Activated naive CD4-positive, alpha-beta T cell treated with Interleukin-2 at 50 U/mL for 16 hours (primary cell): ENCODE results near the gene PSMB11.
A peak's percentile ranks its signal among the peaks of the same experiment; 100 is the strongest.
"Not testable (repeated sequence)": the region's sequence is repeated elsewhere in the genome, so short reads cannot be mapped to it uniquely, and the experiment has no call there.

Experiments used
- DNase-seq: peaks from one replicate; pipeline ENCODE4 v3.0.0-alpha.2; 2020

PSMB11 gene, protein sequence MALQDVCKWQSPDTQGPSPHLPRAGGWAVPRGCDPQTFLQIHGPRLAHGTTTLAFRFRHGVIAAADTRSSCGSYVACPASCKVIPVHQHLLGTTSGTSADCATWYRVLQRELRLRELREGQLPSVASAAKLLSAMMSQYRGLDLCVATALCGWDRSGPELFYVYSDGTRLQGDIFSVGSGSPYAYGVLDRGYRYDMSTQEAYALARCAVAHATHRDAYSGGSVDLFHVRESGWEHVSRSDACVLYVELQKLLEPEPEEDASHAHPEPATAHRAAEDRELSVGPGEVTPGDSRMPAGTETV

DNA sequence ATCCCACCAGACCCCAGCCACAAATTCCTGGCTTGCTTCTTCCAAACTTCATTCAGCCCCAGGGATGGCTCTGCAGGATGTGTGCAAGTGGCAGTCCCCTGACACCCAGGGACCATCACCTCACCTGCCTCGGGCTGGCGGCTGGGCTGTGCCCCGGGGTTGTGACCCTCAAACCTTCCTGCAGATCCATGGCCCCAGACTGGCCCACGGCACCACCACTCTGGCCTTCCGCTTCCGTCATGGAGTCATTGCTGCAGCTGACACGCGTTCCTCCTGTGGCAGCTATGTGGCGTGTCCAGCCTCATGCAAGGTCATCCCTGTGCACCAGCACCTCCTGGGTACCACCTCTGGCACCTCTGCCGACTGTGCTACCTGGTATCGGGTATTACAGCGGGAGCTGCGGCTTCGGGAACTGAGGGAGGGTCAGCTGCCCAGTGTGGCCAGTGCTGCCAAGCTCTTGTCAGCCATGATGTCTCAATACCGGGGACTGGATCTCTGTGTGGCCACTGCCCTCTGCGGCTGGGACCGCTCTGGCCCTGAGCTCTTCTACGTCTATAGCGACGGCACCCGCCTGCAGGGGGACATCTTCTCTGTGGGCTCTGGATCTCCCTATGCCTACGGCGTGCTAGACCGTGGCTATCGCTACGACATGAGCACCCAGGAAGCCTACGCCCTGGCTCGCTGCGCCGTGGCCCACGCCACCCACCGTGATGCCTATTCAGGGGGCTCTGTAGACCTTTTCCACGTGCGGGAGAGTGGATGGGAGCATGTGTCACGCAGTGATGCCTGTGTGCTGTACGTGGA is at the start of gene PSMB11:
Gene PSMB11 (plus strand): TSS at position 51 of the 804 bp plus-strand sequence. CDS start 14 bp downstream, at position 65.
- DNase-seq: no peak

DNA sequence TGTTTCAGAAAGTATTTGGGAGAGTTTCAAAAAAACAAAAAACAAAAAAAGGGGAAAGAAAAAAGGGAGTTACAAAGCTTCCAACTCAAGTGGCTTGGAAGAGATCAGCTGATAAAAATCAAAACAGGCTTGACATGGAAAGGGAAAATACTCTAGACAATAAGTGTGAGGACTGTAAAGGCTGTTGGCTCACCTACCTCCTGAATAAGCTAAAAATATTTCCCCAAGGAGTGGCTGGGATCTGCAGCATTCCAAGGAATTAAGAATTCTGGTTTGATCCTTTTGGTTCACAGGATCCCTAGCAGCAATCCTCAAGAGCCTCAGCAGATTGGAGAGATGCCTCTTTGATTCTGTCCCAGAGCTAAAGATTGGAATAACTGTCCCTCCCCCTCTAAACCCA is 48.5 kb upstream of the PSMB11 start:
- no peak for DNase-seq

- DNase-seq: no peak
Measured at GRCh38 chr14:22994762-22995275, 47.2 kb upstream of the PSMB11 start.

GRCh38 chr14:22995889-22996625 is 46.0 kb upstream of the PSMB11 start:
- no peak for DNase-seq

DNA sequence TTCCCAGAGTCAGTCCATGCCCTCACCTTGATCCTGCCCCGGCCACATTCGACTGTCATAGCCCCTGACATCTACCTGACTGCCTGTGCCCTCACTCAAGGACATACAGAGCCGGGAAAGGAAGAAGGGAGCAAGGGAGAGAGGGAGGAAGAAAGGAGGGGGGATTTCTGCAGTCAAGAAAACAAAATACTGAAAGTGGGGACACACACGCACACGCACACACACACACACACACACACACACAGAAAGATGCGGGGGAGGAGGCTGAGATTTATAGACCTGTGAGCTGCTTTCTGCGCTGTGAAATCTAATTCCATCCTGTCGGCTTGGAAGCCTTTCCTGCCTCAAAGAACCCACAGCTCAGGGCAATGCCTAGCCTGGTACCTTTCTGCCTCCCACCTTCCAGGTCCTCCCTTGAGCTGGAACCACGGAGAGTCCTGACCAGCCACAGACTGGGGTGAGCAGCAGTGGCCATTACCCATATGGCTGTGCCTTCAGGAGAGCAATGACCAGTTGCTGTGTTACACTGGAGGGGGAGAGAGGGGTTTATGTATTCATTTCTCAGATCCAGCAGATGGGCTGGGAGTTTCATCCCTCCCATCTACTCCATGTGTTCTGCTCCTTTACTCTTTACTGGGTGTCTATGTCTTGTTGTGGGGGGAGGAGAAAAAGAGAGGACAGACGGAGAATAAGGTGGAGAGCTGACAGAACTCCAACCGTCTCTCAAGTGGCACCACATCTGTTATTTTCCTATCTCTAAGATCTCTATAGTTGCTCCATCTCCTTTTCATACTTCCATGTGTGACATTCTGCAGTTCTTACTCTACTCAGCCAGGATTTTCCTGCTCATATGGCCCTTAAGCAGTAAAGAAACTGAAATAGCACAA is 45.0 kb upstream of the PSMB11 start:
- DNase-seq: no peak

DNA sequence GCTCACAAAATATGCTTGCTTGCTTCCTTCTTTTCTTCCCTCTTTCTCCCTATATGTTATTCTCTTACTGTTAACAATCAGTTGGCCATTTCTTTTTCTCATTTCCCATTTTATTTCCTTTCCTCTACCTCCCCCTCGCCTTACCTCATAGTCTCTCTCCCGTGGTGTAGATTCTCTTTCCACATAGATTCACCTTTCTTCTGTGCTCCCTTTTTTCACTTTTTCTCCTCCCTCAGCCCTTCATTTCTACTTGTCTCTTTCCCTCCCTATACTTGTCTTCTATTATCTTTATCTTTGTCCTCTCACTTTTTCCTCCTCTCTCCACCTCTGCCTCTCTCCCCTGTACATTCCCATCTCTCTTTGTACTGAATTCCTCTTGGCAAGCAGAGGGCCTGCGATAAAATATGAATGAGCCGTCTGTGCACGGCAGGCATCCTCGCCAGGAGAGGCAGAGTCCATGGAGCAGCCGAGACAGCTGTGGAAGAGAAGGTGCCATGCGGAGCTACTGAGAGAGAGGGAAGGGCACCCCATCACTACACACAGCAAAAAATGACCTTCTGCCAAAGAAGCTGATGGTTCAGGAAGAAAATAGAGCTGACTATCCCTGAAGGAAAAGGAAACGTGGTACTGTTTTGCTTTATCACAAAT is 44.2 kb upstream of the PSMB11 start:
- DNase-seq: no peak

- DNase-seq: no peak
Measured at GRCh38 chr14:22998329-22999012, 43.5 kb upstream of the PSMB11 start.

DNA sequence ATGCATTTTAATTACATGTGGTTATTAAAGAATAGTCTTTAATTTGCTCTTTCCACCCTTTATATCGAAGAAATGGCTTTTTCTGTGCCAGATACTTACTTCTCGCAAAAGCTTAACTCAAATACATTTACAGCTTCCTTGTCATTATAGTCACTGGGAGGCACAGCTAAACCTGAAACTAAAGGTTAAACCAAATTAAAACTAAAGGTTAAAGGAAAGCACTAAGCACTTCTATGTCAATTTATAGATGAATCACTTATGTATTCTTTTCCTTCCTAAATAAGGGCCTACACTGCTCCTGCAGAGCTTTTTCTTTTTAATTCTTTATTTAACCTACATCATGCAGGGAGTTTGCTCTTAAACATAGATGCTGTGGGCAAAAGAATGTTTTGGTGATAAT is 41.2 kb upstream of the PSMB11 start:
- no peak for DNase-seq

DNA sequence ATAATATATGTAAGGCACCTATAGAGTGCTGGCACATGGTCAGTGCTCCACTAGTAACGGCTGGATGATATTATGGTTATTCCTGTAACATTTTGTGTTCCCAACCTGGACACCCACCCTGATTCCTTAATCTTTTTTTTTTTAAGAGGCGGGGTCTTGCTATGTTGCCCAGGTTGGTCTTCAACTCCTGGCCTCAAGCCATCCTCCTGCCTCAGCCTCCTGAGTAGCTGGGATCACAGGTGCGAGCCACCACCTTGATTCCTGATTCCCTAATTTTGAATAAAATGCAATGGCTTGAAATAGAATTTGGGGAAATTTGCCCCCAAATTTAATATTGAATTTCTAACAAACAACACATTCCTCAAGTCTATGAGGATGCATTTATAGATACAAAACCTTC is 39.4 kb upstream of the PSMB11 start:
- DNase-seq: no peak

- DNase-seq: not testable (repeated sequence)
Measured at GRCh38 chr14:23004274-23004673, 37.7 kb upstream of the PSMB11 start.

DNA sequence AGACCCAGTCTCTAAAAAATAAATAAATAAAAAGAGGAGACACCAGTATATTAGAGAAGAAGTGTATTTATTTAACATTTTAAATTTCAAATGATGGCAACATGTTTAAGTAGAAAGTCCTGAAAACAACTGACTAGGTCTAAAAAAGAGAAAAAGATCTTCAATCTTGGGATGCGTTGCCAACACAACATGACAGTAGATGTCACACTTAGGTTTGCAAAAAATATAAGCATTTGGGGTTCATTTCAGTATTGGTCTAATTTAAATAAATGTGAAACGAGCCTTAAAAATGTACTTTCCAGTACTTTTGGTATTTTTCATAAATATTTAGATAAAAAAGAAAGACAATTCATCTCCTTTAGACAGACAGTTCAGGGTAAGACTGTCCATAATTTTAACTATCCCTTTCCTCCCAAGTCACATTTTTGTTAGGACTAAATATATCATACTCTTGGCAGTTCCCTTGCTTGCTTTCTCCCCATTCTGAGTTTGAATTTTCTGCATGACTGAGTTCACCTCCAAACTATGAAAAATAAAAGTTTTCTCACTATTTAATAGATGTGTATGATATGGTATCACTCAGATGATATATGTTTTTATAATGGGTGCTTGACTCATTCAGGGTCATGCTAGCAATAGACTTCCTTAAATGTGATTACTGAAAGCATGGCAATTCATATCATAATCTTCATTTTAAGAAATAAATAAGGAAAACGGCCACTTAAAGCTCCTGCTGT is 36.4 kb upstream of the PSMB11 start:
- no peak for DNase-seq

- no peak for DNase-seq
Measured at GRCh38 chr14:23006188-23006534, 35.9 kb upstream of the PSMB11 start.

- peak; percentile 97 for DNase-seq
Measured at GRCh38 chr14:23006544-23007419, 35.2 kb upstream of the PSMB11 start.

GRCh38 chr14:23008831-23009230 is 33.2 kb upstream of the PSMB11 start:
- no peak for DNase-seq

DNA sequence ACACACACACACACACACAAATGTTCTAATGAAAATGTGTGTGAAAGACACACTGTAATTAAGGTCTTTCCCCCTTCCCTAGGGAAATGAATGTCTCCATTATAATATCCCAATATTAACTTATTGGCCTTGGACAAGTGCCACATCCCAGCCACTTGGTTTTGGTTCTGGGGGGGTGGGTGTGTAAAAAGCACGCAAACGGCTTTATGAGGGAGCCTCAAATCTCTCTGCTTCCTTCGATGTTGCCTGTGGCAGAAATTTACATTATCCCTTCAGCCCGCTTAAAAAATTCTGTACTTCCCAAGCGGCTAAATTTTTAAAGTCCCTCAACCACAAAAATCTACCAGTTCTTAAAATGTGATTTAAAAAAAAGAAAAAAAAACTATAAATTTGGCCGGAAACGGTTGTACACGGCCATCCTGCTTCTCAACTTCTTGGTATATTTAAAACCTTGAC is 32.5 kb upstream of the PSMB11 start:
- no peak for DNase-seq

DNA sequence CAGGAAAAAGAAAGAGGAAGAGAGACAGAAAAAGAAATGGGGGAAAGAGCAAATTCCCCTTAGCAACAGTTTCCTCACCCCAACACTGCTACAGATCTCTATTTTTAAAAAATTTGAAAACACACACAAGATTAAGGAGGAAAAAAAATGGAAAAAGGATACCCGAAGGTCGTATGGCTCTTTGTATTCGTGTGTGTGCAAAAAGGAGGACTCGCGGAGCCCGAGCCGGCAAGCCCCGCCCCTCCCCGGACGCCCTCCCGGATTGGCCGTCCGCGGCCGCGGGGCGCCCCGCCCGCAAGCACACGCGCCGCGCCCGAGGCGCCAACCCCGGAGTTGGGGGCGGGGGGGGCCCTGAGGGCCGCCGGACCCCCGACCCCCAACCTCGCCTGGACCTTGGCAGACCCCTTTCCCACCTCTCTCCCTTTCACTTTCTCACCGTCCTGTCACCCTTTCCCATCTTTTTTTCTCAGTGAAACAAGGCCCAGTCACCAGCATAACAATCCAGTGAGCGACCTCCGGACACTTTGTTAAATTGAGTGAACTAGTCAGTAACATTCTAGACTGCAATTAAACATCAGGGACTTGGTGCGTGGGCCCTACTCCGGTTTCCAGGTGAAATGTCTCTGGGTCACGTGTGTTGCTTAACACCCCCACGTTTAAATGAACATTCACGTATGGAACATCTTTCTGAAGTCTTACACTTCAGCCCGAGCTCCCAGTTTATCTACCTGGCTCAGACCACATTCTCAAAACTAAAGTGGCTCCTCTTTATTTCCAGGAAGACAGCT is 31.9 kb upstream of the PSMB11 start, which contains the start of gene C14orf93:
Gene C14orf93 (minus strand): TSS at position 205 of the 788 bp plus-strand sequence. CDS start 11,120 bp downstream, outside the sequence.
- DNase-seq: peak; percentile 83

GRCh38 chr14:23013054-23013748 is 28.8 kb upstream of the PSMB11 start:
- DNase-seq: no peak

DNA sequence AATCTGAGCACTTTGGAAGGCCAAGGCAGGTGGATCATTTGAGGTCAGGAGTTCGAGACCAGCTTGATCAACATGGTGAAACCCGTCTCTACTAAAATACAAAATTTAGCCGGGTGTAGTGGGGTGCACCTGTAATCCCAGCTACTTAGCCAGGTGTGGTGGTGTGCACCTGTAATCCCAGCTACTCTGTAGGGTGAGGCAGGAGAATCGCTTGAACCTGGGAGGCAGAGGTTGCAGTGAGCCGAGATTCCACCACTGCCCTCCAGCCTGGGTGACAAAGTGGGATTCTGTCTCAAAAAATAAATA is 28.3 kb upstream of the PSMB11 start:
- not testable (repeated sequence) for DNase-seq
